Measurements from ENCODE around the gene ZNF556. TPM values are rescaled to one million over a fixed set of nuclear protein-coding genes. Genes with fewer than 3 reads are reported as not detected.

The ZNF556 gene
- total RNA-seq, 4 donors from 2014 or later, result not detected

DNA sequence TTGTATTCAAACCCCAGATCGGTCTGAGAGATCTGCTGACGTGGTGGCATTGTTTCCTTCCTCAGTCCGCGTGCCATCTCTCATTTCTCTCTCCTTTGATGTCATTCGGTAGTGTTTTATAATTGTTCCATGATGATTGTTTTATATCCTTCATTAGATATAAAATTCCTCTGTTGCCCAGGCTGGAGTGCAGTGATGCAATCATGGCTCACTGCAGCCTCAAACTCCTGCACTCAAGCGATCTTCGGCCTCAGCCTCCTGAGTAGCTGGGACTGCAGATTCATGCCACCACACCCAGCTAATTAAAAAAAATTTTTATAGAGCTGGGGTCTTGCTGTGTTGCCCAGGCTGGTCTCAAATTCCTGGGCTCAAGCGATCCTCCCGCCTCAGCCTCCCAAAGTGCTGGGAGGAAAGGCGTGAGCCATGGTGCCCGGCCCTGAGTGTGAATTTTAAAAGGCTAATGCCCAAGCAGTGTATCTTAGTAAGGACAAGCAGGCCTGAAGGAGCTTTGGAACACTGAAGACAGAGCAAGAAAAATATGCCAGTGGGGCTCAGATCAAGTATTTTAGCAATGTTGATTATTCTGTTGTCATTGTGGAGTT, 38.9 kb downstream of the ZNF556 start:
- Histone ChIP-seq H3K4me3 (no peak overlapping the region), H3K4me1 (peaks cover 31% of the 10 kb centered on the region), H3K36me3 (no peaks in the 10 kb centered on the region), H3K9me3 (no peaks in the 10 kb centered on the region), H3K27me3 (no peaks in the 10 kb centered on the region), H3K27ac (no peak overlapping the region)
- no peak for DNase-seq (ENCODE audit: low spot score in 2 of 2)
- TF ChIP-seq POLR2A (IDR thresholded peaks at IDR 0.05) (no peak), POLR2AphosphoS5 (IDR thresholded peaks at IDR 0.05) (no peak), EP300 (IDR thresholded peaks at IDR 0.05) (no peak)
- TF ChIP-seq, protein P1, sequence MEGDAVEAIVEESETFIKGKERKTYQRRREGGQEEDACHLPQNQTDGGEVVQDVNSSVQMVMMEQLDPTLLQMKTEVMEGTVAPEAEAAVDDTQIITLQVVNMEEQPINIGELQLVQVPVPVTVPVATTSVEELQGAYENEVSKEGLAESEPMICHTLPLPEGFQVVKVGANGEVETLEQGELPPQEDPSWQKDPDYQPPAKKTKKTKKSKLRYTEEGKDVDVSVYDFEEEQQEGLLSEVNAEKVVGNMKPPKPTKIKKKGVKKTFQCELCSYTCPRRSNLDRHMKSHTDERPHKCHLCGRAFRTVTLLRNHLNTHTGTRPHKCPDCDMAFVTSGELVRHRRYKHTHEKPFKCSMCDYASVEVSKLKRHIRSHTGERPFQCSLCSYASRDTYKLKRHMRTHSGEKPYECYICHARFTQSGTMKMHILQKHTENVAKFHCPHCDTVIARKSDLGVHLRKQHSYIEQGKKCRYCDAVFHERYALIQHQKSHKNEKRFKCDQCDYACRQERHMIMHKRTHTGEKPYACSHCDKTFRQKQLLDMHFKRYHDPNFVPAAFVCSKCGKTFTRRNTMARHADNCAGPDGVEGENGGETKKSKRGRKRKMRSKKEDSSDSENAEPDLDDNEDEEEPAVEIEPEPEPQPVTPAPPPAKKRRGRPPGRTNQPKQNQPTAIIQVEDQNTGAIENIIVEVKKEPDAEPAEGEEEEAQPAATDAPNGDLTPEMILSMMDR (IDR thresholded peaks at IDR 0.05), result no peak
- 77% methylated on average over 11 of the region's 11 CpGs for WGBS

DNA sequence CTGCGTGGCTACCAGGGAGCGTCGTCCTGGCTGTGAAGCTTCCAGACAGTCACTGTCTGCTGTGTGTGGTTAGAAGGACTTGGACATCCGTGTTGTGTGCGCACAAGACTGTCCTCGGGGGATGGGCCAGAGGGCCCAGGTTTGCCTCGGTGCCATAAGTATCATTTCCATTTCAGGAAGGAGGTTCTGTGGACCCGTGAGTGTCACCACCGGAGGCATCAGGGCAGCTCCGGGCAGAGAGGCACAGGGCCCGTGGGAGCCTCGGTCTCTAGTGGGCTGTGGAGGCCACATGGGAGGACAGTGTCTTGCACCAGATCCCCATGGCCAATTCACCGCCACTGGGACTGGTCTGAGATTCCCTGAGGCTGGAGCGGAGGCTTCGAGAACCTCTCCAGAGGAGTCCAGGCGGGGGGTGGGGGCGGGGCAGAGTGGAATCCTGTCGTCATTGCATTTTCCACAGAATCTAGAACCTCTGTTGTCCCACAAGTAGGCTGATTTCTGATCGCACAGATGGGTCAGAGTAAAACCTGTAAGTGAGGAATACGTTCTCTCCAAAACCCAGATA, 39.6 kb downstream of the ZNF556 start:
- Histone ChIP-seq H3K4me1 (peaks cover 26% of the 10 kb centered on the region), H3K9me3 (no peaks in the 10 kb centered on the region), H3K27ac (no peak overlapping the region), H3K36me3 (no peaks in the 10 kb centered on the region), H3K4me3 (no peak overlapping the region), H3K27me3 (no peaks in the 10 kb centered on the region)
- DNase-seq (ENCODE audit: low spot score in 2 of 2), result no peak
- TF ChIP-seq POLR2A (IDR thresholded peaks at IDR 0.05) (no peak), POLR2AphosphoS5 (IDR thresholded peaks at IDR 0.05) (no peak), EP300 (IDR thresholded peaks at IDR 0.05) (no peak)
- TF ChIP-seq, protein P1 (IDR thresholded peaks at IDR 0.05), result no peak
- 92% methylated on average over 10 of the region's 20 CpGs for WGBS

DNA sequence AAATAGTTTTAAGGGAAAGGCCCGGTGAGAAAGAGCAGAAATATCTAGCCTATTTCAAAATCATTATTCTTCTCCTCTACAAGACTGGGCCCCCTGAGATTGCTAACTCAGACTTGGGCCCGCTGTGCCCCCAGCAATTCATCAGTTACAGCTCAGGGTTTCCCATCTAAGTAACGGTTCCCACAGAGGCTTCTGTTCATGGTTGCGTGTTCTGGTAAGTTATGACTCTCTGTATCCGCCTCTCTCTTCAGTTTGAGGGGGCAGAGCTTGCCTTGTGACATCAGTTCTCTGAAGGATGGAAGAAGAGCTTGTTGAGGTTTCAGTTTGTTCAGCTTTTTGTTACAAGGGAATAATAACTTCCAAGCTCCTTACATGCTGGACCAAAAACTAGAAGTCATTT, 45.2 kb downstream of the ZNF556 start:
- 98% methylated on average over 5 of the region's 5 CpGs for WGBS
- DNase-seq (ENCODE audit: low spot score in 2 of 2), result no peak

DNA sequence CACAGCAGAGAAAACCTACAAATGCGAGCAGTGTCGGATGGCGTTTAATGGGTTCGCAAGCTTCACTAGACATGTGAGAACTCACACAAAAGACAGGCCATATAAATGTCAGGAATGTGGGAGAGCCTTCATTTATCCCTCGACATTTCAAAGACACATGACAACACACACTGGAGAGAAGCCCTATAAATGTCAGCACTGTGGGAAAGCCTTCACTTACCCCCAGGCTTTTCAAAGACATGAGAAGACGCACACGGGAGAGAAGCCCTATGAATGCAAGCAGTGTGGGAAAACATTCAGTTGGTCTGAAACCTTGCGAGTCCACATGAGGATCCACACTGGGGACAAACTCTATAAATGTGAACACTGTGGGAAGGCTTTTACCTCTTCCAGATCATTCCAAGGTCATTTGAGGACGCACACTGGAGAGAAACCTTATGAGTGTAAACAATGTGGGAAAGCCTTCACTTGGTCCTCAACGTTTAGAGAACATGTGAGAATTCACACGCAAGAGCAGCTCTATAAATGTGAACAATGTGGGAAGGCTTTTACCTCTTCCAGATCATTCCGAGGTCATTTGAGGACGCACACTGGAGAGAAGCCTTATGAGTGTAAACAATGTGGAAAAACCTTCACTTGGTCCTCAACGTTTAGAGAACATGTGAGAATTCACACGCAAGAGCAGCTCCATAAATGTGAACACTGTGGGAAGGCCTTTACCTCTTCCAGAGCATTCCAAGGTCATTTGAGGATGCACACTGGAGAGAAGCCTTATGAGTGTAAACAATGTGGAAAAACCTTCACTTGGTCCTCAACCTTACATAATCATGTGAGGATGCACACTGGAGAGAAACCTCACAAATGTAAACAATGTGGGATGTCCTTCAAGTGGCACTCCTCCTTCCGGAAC, 50.4 kb downstream of the ZNF556 start:
- Histone ChIP-seq H3K4me3 (no peak overlapping the region), H3K4me1 (peaks cover under 1% of the 10 kb centered on the region), H3K36me3 (peaks cover 43% of the 10 kb centered on the region), H3K27me3 (no peaks in the 10 kb centered on the region), H3K9me3 (no peaks in the 10 kb centered on the region), H3K27ac (no peak overlapping the region)
- TF ChIP-seq EP300 (IDR thresholded peaks at IDR 0.05), result no peak
- TF ChIP-seq POLR2A (IDR thresholded peaks at IDR 0.05), result no peak
- TF ChIP-seq POLR2AphosphoS5 (IDR thresholded peaks at IDR 0.05), result no peak
- TF ChIP-seq, protein P1 (IDR thresholded peaks at IDR 0.05), result no peak
- 91% methylated on average over 16 of the region's 16 CpGs for WGBS
- DNase-seq (ENCODE audit: low spot score in 2 of 2), result no peak

More for the DNA sequence above, 45.2 kb downstream of the ZNF556 start:
- no peak for TF ChIP-seq POLR2A (IDR thresholded peaks at IDR 0.05)
- TF ChIP-seq, protein P1 (IDR thresholded peaks at IDR 0.05), result no peak
- TF ChIP-seq POLR2AphosphoS5 (IDR thresholded peaks at IDR 0.05), result no peak
- TF ChIP-seq EP300 (IDR thresholded peaks at IDR 0.05), result no peak
- peaks cover 14% of the 10 kb centered on the region for H3K4me1 ChIP-seq
- no peaks in the 10 kb centered on the region for H3K9me3 ChIP-seq
- H3K36me3 ChIP-seq, result peaks cover 20% of the 10 kb centered on the region
- no peak overlapping the region for H3K4me3 ChIP-seq
- no peak overlapping the region for H3K27ac ChIP-seq
- no peaks in the 10 kb centered on the region for H3K27me3 ChIP-seq

DNA sequence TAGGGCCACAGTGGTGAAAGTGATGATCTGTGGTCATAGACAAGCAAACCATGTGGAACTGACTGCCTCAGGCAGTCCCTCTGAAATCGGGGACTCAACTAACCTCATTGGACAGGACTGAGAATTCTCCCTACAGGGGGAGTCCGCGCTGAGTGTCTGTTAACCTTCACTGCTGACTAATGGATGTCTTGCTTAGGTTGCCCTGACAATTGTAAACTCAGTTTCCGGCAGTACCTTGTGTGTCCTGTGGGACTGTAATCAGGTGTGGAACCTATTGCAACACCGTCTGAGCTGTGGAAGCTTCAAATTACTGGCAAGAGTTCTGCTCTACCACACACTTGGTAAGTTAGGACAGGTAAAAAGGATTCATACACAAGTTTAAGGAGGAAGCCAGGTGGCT, 55.9 kb downstream of the ZNF556 start:
- DNase-seq (ENCODE audit: low spot score in 2 of 2), result no peak
- TF ChIP-seq POLR2A (IDR thresholded peaks at IDR 0.05) (no peak), EP300 (IDR thresholded peaks at IDR 0.05) (no peak), POLR2AphosphoS5 (IDR thresholded peaks at IDR 0.05) (no peak)
- TF ChIP-seq, protein P1 (IDR thresholded peaks at IDR 0.05), result no peak
- Histone ChIP-seq H3K27ac (peak overlapping the region; percentile 68), H3K36me3 (peaks cover 16% of the 10 kb centered on the region), H3K4me3 (no peak overlapping the region), H3K27me3 (no peaks in the 10 kb centered on the region), H3K4me1 (peaks cover 19% of the 10 kb centered on the region), H3K9me3 (no peaks in the 10 kb centered on the region)
- WGBS, result 55% methylated on average over 4 of the region's 5 CpGs

All from suprapubic skin (tissue), 4 donors.